Loucy (cell line): Measurements from ENCODE around the gene EFNA3.

Source experiments
- CTCF ChIP-seq: fragments of 200-600 bp; sonication (generic); conservative IDR thresholded peaks from 2 replicates; pipeline ENCODE4 v1.5.1; 2014; ENCODE audit warnings: mild to moderate bottlenecking, antibody characterized with exemption, low read length
- EZH2phosphoT487 ChIP-seq: fragments of 200-600 bp; IDR thresholded peaks from 2 replicates; pipeline ENCODE4 v1.6.1; 2018; ENCODE audit warnings: antibody characterized with exemption, mild to moderate bottlenecking, moderate library complexity, borderline replicate concordance

GRCh38 chr1:155032886-155033285 is 45.8 kb upstream of the EFNA3 start:
- TF ChIP-seq CTCF (no peak), EZH2phosphoT487 (no peak)
